Caco-2 (cell line): ENCODE results near the gene PPARA. TPM values are rescaled to one million over a fixed set of nuclear protein-coding genes. Genes with fewer than 3 reads are reported as not detected.

ENCODE experiments used
- BruUV-seq: library from RNA; stranded (reverse); fragments of 400-500 nt; replicated peaks from 2 replicates; lab custom pipeline; 2021; lab: Mats Ljungman, UMichigan
- CTCF ChIA-PET: fragments of 300-600 bp; sonication (Branson Sonifier 250); formaldehyde crosslinking; loops from one replicate; lab custom pipeline; 2022; ENCODE audit warnings: antibody characterized with exemption; lab: Charles Lee
- POLR2A ChIA-PET: fragments of 300-600 bp; sonication (Branson Sonifier 250); formaldehyde crosslinking; loops from one replicate; lab custom pipeline; 2022; ENCODE audit warnings: antibody characterized with exemption; lab: Charles Lee
- DNase-seq, 2 experiments: peaks; one replicate each; pipeline versions ENCODE4 v3.0.0 to v3.0.0-alpha.2; 2020 to 2022
- H3K27me3 ChIP-seq: replicated peaks from 2 replicates; pipeline ENCODE4 v1.6.0; 2011; ENCODE audit warnings: low read length; ENCODE audit not compliant: control insufficient read depth, insufficient read depth
- H3K36me3 ChIP-seq: 2 replicates; pipeline ENCODE4 v1.5.1; 2011; ENCODE audit warnings: low read length; ENCODE audit not compliant: control insufficient read depth, insufficient read depth
- H3K4me1 ChIP-seq: fragments of 250-450 bp; sonication (Bioruptor Pico); 2 replicates; pipeline ENCODE4 v1.5.1; 2020; ENCODE audit warnings: mild to moderate bottlenecking
- H3K4me3 ChIP-seq: 2 replicates; pipeline ENCODE4 v1.5.1; 2011; ENCODE audit warnings: low read depth, mild to moderate bottlenecking, control low read depth, low read length
- H3K9me3 ChIP-seq: fragments of 250-450 bp; sonication (Bioruptor Pico); 2 replicates; pipeline ENCODE4 v1.5.1; 2020; ENCODE audit warnings: mild to moderate bottlenecking, moderate library complexity
- H3K27ac Mint-ChIP-seq: one replicate; pipeline ENCODE4 v1.8.0; 2022; ENCODE audit warnings: mixed read lengths; ENCODE audit not compliant: unreplicated experiment
- H3K27me3 Mint-ChIP-seq: one replicate; pipeline ENCODE4 v1.8.0; 2022; ENCODE audit warnings: mixed read lengths; ENCODE audit not compliant: insufficient read depth, unreplicated experiment
- H3K36me3 Mint-ChIP-seq: one replicate; pipeline ENCODE4 v1.8.0; 2022; ENCODE audit warnings: mild to moderate bottlenecking, mixed read lengths; ENCODE audit not compliant: insufficient read depth, unreplicated experiment
- H3K4me1 Mint-ChIP-seq: one replicate; pipeline ENCODE4 v1.8.0; 2022; ENCODE audit warnings: low read depth, mixed read lengths; ENCODE audit not compliant: unreplicated experiment
- H3K4me3 Mint-ChIP-seq: one replicate; pipeline ENCODE4 v1.8.0; 2022; ENCODE audit warnings: mild to moderate bottlenecking, moderate library complexity, mixed read lengths; ENCODE audit not compliant: unreplicated experiment
- H3K9me3 Mint-ChIP-seq: one replicate; pipeline ENCODE4 v1.8.0; 2022; ENCODE audit warnings: mixed read lengths; ENCODE audit not compliant: unreplicated experiment
- CTCF ChIP-seq, 2 experiments: fragments of 200-600 bp in 1 of 2; IDR thresholded peaks; 1 replicate in 1 of 2; 2 replicates in 1 of 2; pipeline versions ENCODE4 v1.5.1 to v1.8.0; 2011 to 2022; ENCODE audit warnings: antibody characterized with exemption in 1 of 2, control low read depth in 1 of 2, inconsistent platforms in 1 of 2, low read depth in 1 of 2, low read length in 1 of 2, mild to moderate bottlenecking in 1 of 2, moderate library complexity in 1 of 2; ENCODE audit not compliant: insufficient read depth in 1 of 2, severe bottlenecking in 1 of 2, unreplicated experiment in 1 of 2
- intact Hi-C: fragments of 100-400 bp; cut with micrococcal nuclease; formaldehyde crosslinking; loops from one replicate; pipeline ENCODE4 v1.10.0; 2022; ENCODE audit not compliant: unreplicated experiment
- total RNA-seq: library from RNA; stranded (reverse); gene quantifications from 2 replicates; pipeline ENCODE4 v1.2.3, GENCODE V29; 2022

Gene PPARA
- total RNA-seq, 1 experiment from 2014 or later = 13.4 TPM

GRCh38 chr22:46292732-46293131 is 142.4 kb downstream of the PPARA start:
- Histone ChIP-seq H3K27me3 (no peaks in the 10 kb centered on the region), H3K9me3 (no peaks in the 10 kb centered on the region), H3K4me3 (no peak overlapping the region), H3K36me3 (peaks cover 2% of the 10 kb centered on the region), H3K4me1 (peaks cover 8% of the 10 kb centered on the region; the same call in 1 of the 2 replicates)
- Mint-ChIP-seq H3K27ac (no peak overlapping the region), H3K36me3 (peaks cover 43% of the 10 kb centered on the region), H3K4me1 (peaks cover 10% of the 10 kb centered on the region), H3K27me3 (no peaks in the 10 kb centered on the region), H3K4me3 (no peak overlapping the region), H3K9me3 (no peaks in the 10 kb centered on the region)
- ChIA-PET POLR2A (no interaction called here), CTCF (no interaction called here)
- BruUV-seq = no TSS peak
- intact Hi-C loops = no loop called here
- no peak for DNase-seq
- TF ChIP-seq CTCF (IDR thresholded peaks at IDR 0.05; ENCODE audit: insufficient read depth in 1 of 2, low read depth in 1 of 2, low read length in 1 of 2, severe bottlenecking in 1 of 2, unreplicated experiment in 1 of 2) = no peak

Other genes with a start within 250 kb of the PPARA start
- 0.57 and 0.77 TPM in 2 replicates for gene WNT7B, start 173.4 kb upstream of the PPARA start, total RNA-seq
- gene CDPF1, start 99.8 kb downstream of the PPARA start, total RNA-seq = 7.2 and 8.8 TPM in 2 replicates
- gene PKDREJ, start 112.8 kb downstream of the PPARA start, total RNA-seq = 0.05 TPM in 1 of 2 replicates, not detected in the other
- gene TTC38, start 117.5 kb downstream of the PPARA start, total RNA-seq = 44.5 and 48.9 TPM in 2 replicates
- 54.4 and 55.1 TPM in 2 replicates for gene GTSE1, start 146.3 kb downstream of the PPARA start, total RNA-seq
- gene TRMU, start 185.2 kb downstream of the PPARA start, total RNA-seq = 73.9 and 78.4 TPM in 2 replicates